HEK293 (cell line): Measurements from ENCODE around the gene ST6GAL1.

ENCODE experiments used
- CTCF ChIA-PET: fragments of 350-600 bp; formaldehyde crosslinking; extraction: SDS; loops from one replicate; lab custom pipeline; 2021; ENCODE audit warnings: antibody characterized with exemption; lab: Yijun Ruan, JAX
- POLR2A ChIA-PET: fragments of 300-600 bp; formaldehyde crosslinking; extraction: SDS; loops from one replicate; lab custom pipeline; 2020; ENCODE audit warnings: antibody characterized with exemption, inconsistent platforms; lab: Yijun Ruan, JAX
- H3K27ac ChIP-seq: fragments of 200-500 bp; sonication (Bioruptor generic); 2 replicates; pipeline ENCODE4 v1.5.1; 2014; ENCODE audit warnings: low read depth, low read length, control low read depth, inconsistent platforms; ENCODE audit errors: extremely low read depth
- H3K36me3 ChIP-seq, 2 experiments: fragments of 200-500 bp in 1 of 2; sonication (Bioruptor generic) in 1 of 2; 1 replicate in 1 of 2; 2 replicates in 1 of 2; pipeline ENCODE4 v1.5.1; 2014 to 2017; ENCODE audit warnings: inconsistent platforms in 2 of 2, low read length in 2 of 2; ENCODE audit not compliant: control insufficient read depth in 2 of 2, insufficient read depth in 1 of 2
- H3K4me1 ChIP-seq: fragments of 200-500 bp; sonication (Bioruptor generic); 2 replicates; pipeline ENCODE4 v1.5.1; 2014; ENCODE audit warnings: mild to moderate bottlenecking, low read length, inconsistent platforms; ENCODE audit not compliant: control insufficient read depth, insufficient read depth
- H3K4me3 ChIP-seq: 2 replicates; pipeline ENCODE4 v1.5.1; 2011; ENCODE audit warnings: low read depth, mild to moderate bottlenecking, control low read depth, low read length, moderate library complexity
- H3K9me3 ChIP-seq: fragments of 200-500 bp; sonication (Bioruptor generic); 2 replicates; pipeline ENCODE4 v1.5.1; 2014; ENCODE audit warnings: low read depth, low read length, inconsistent platforms; ENCODE audit not compliant: control insufficient read depth, insufficient read depth
- GFI1B ChIP-seq: fragments of 450-650 bp; formaldehyde crosslinking; IDR thresholded peaks from 2 replicates; pipeline ENCODE4 v1.5.1; 2016; ENCODE audit warnings: missing biosample characterization, missing genetic modification characterization
- PRDM2 ChIP-seq: fragments of 450-650 bp; formaldehyde crosslinking; IDR thresholded peaks from 2 replicates; pipeline ENCODE4 v1.5.1; 2016; ENCODE audit warnings: missing biosample characterization, missing genetic modification characterization, borderline replicate concordance
- SP2 ChIP-seq: fragments of 450-650 bp; formaldehyde crosslinking; IDR thresholded peaks from 2 replicates; pipeline ENCODE4 v1.5.1; 2016; ENCODE audit warnings: missing biosample characterization, missing genetic modification characterization
- ZNF10 ChIP-seq: fragments of 450-650 bp; formaldehyde crosslinking; IDR thresholded peaks from 2 replicates; pipeline ENCODE4 v1.5.1; 2017; ENCODE audit warnings: missing biosample characterization, missing genetic modification characterization
- ZNF157 ChIP-seq: fragments of 450-650 bp; formaldehyde crosslinking; IDR thresholded peaks from 2 replicates; pipeline ENCODE4 v1.5.1; 2016; ENCODE audit warnings: missing biosample characterization, missing genetic modification characterization
- ZNF248 ChIP-seq: fragments of 450-650 bp; formaldehyde crosslinking; IDR thresholded peaks from 2 replicates; pipeline ENCODE4 v1.5.1; 2017; ENCODE audit warnings: missing biosample characterization, missing genetic modification characterization
- ZNF274 ChIP-seq, 2 experiments: fragments of 200-500 bp in 1 of 2; fragments of 450-650 bp in 1 of 2; sonication (Bioruptor generic) in 1 of 2; formaldehyde crosslinking in 1 of 2; IDR thresholded peaks; 2 replicates each; pipeline versions ENCODE4 v1.5.1 to v1.6.1; 2014 to 2016; ENCODE audit warnings: borderline replicate concordance in 1 of 2, inconsistent platforms in 1 of 2, low read length in 1 of 2, missing biosample characterization in 1 of 2, missing genetic modification characterization in 1 of 2
- ZNF280D ChIP-seq: fragments of 450-650 bp; formaldehyde crosslinking; IDR thresholded peaks from 2 replicates; pipeline ENCODE4 v1.5.1; 2016; ENCODE audit warnings: missing biosample characterization, missing genetic modification characterization
- ZNF37A ChIP-seq: fragments of 450-650 bp; IDR thresholded peaks from 2 replicates; pipeline ENCODE4 v1.5.1; 2018; ENCODE audit warnings: missing biosample characterization, missing genetic modification characterization
- ZNF426 ChIP-seq: fragments of 450-650 bp; formaldehyde crosslinking; IDR thresholded peaks from 2 replicates; pipeline ENCODE4 v1.5.1; 2017; ENCODE audit warnings: missing biosample characterization, missing genetic modification characterization, mild to moderate bottlenecking, inconsistent platforms, moderate library complexity
- ZNF518A ChIP-seq: fragments of 450-650 bp; formaldehyde crosslinking; conservative IDR thresholded peaks from 2 replicates; pipeline ENCODE4 v1.5.1; 2016; ENCODE audit warnings: low read depth, missing biosample characterization, missing genetic modification characterization
- ZNF585B ChIP-seq: fragments of 450-650 bp; formaldehyde crosslinking; IDR thresholded peaks from 2 replicates; pipeline ENCODE4 v1.5.1; 2016; ENCODE audit warnings: missing biosample characterization, missing genetic modification characterization
- ZNF626 ChIP-seq: fragments of 450-650 bp; sonication (Bioruptor Pico); formaldehyde crosslinking; IDR thresholded peaks from 2 replicates; pipeline ENCODE4 v1.5.1; 2018; ENCODE audit warnings: missing biosample characterization, missing genetic modification characterization, inconsistent platforms
- ZNF629 ChIP-seq: fragments of 450-650 bp; formaldehyde crosslinking; IDR thresholded peaks from 2 replicates; pipeline ENCODE4 v1.5.1; 2017; ENCODE audit warnings: missing biosample characterization, missing genetic modification characterization
- ZNF658 ChIP-seq: fragments of 450-650 bp; formaldehyde crosslinking; IDR thresholded peaks from 2 replicates; pipeline ENCODE4; 2016; ENCODE audit warnings: missing biosample characterization, missing genetic modification characterization
- ZNF707 ChIP-seq: fragments of 450-650 bp; formaldehyde crosslinking; IDR thresholded peaks from 2 replicates; pipeline ENCODE4 v1.5.1; 2016; ENCODE audit warnings: missing biosample characterization, missing genetic modification characterization
- ZSCAN4 ChIP-seq: fragments of 450-650 bp; formaldehyde crosslinking; IDR thresholded peaks from 2 replicates; pipeline ENCODE4 v1.5.1; 2017; ENCODE audit warnings: missing biosample characterization, missing genetic modification characterization
- TF ChIP-seq, protein P1 (sequence below): fragments of 450-650 bp; formaldehyde crosslinking; IDR thresholded peaks from 2 replicates; pipeline ENCODE4 v1.5.1; 2017; ENCODE audit warnings: missing biosample characterization, missing genetic modification characterization
- TF ChIP-seq, protein P2 (sequence below): fragments of 450-650 bp; formaldehyde crosslinking; IDR thresholded peaks from 2 replicates; pipeline ENCODE4 v1.5.1; 2017; ENCODE audit warnings: missing biosample characterization, missing genetic modification characterization

Gene ST6GAL1

DNA sequence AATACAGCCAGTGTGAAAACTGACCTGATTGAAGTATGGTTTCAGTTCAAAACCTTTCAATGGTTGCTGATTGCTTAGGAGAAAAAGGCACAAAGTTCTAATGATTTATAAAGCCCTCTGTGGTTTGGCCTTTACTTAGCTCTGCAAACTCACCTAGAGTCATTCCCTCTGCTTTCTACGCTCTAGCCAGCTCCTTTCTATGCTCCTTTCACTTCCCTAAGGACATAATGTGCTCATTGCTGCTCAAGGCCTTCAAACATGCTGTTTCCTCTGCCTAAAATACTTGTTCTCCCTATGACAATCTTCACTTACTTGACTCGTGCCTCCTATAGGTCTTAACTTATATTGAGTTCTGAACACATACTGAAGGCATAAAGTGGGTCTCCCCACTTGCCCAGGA lies 190.0 kb downstream of the ST6GAL1 start:
- H3K36me3 ChIP-seq = peaks cover 0 to 9% of the 10 kb centered on the region in 2 experiments; a peak in 1 of 3 replicates
- TF ChIP-seq, protein P1, sequence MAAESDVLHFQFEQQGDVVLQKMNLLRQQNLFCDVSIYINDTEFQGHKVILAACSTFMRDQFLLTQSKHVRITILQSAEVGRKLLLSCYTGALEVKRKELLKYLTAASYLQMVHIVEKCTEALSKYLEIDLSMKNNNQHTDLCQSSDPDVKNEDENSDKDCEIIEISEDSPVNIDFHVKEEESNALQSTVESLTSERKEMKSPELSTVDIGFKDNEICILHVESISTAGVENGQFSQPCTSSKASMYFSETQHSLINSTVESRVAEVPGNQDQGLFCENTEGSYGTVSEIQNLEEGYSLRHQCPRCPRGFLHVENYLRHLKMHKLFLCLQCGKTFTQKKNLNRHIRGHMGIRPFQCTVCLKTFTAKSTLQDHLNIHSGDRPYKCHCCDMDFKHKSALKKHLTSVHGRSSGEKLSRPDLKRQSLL (tag by site-specific recombination) = no peak
- no peak for TF ChIP-seq ZNF157 (tag by site-specific recombination)
- TF ChIP-seq ZNF518A (tag by site-specific recombination) = no peak
- TF ChIP-seq PRDM2 = no peak
- no peak for TF ChIP-seq SP2 (tag by site-specific recombination)
- no peak for TF ChIP-seq ZNF707 (tag by site-specific recombination)
- no peak for TF ChIP-seq GFI1B (tag by site-specific recombination)
- no peak for TF ChIP-seq ZNF280D
- TF ChIP-seq ZNF10 (tag by site-specific recombination) = no peak
- no peak for TF ChIP-seq ZNF426 (tag by site-specific recombination)
- TF ChIP-seq, protein P2, sequence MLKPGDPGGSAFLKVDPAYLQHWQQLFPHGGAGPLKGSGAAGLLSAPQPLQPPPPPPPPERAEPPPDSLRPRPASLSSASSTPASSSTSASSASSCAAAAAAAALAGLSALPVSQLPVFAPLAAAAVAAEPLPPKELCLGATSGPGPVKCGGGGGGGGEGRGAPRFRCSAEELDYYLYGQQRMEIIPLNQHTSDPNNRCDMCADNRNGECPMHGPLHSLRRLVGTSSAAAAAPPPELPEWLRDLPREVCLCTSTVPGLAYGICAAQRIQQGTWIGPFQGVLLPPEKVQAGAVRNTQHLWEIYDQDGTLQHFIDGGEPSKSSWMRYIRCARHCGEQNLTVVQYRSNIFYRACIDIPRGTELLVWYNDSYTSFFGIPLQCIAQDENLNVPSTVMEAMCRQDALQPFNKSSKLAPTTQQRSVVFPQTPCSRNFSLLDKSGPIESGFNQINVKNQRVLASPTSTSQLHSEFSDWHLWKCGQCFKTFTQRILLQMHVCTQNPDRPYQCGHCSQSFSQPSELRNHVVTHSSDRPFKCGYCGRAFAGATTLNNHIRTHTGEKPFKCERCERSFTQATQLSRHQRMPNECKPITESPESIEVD (tag by site-specific recombination) = no peak
- no peak for TF ChIP-seq ZNF626 (tag by site-specific recombination)
- TF ChIP-seq ZNF274 (IDR thresholded peaks at IDR 0.05; ENCODE audit: low read length) = no peak
- TF ChIP-seq ZNF274 (tag by site-specific recombination; IDR thresholded peaks at IDR 0.05; ENCODE audit: borderline replicate concordance) = no peak
- TF ChIP-seq ZSCAN4 (tag by site-specific recombination) = no peak
- no peak for TF ChIP-seq ZNF37A
- TF ChIP-seq ZNF585B = no peak
- no peak for TF ChIP-seq ZNF658 (tag by site-specific recombination)
- no peak for TF ChIP-seq ZNF248 (tag by site-specific recombination)
- TF ChIP-seq ZNF629 (tag by site-specific recombination) = no peak

More for the DNA sequence above, 190.0 kb downstream of the ST6GAL1 start:
- no peaks in the 10 kb centered on the region for H3K4me1 ChIP-seq
- POLR2A ChIA-PET = interaction anchor here (1.1 kb wide), 1 partner anchor 19 kb away, joined by 3 read pairs; the partner anchor contains the start of gene RPL39L
- no peak overlapping the region for H3K4me3 ChIP-seq
- H3K27ac ChIP-seq = no peak overlapping the region
- CTCF ChIA-PET = interaction anchor here (1.6 kb wide), 1 partner anchor 19 kb away, joined by 3 read pairs; the partner anchor contains the start of gene RPL39L
- no peaks in the 10 kb centered on the region for H3K9me3 ChIP-seq
